ENCODE results near the gene HSP90B1. TPM values are rescaled to one million over a fixed set of nuclear protein-coding genes. Genes with fewer than 3 reads are reported as not detected.

The HSP90B1 gene
- total RNA-seq, 1 experiment from 2014 or later: 864 TPM

Other genes starting within 250 kb of the HSP90B1 start
- gene NT5DC3, start 89.2 kb upstream of the HSP90B1 start, total RNA-seq (2021): 12.2 to 12.8 TPM (median 12.5 TPM) in 3 replicates
- 28.1 to 33.0 TPM (median 32.6 TPM) in 3 replicates for gene TDG, start 35.5 kb downstream of the HSP90B1 start, total RNA-seq (2021)
- gene GLT8D2, start 119.8 kb downstream of the HSP90B1 start, total RNA-seq (2021): 4.5 to 10.2 TPM (median 8.8 TPM) in 3 replicates
- 1.6 to 2.1 TPM (median 1.6 TPM) in 3 replicates for gene HCFC2, start 134.1 kb downstream of the HSP90B1 start, total RNA-seq (2021)
- 33.0 to 36.0 TPM (median 34.6 TPM) in 3 replicates for gene NFYB, start 207.8 kb downstream of the HSP90B1 start, total RNA-seq (2021)